Hepatocyte (in vitro differentiated cells): ENCODE data around the gene KDM4B. TPM values are rescaled to one million over a fixed set of nuclear protein-coding genes. Genes with fewer than 3 reads are reported as not detected.

Experiments
- DNase-seq: peaks from one replicate; pipeline ENCODE4 v3.0.0-alpha.2; 2016; ENCODE audit warnings: low spot score
- H2AFZ ChIP-seq: fragments of 200-600 bp; sonication (generic); 2 replicates; pipeline ENCODE4 v1.6.0; 2016; ENCODE audit warnings: antibody characterized with exemption, mild to moderate bottlenecking
- H3K27ac ChIP-seq: fragments of 200-600 bp; sonication (generic); 2 replicates; pipeline ENCODE4 v1.5.1; 2016; ENCODE audit warnings: mild to moderate bottlenecking
- H3K27me3 ChIP-seq: fragments of 200-600 bp; sonication (generic); 2 replicates; pipeline ENCODE4 v1.6.1; 2016
- H3K36me3 ChIP-seq: fragments of 200-600 bp; sonication (generic); replicated peaks from 2 replicates; pipeline ENCODE4 v1.5.1; 2016; ENCODE audit warnings: low read depth; ENCODE audit not compliant: insufficient read depth
- H3K4me1 ChIP-seq: fragments of 200-600 bp; sonication (generic); 2 replicates; pipeline ENCODE4 v1.5.1; 2016; ENCODE audit warnings: mild to moderate bottlenecking, moderate library complexity; ENCODE audit not compliant: insufficient read depth
- H3K4me2 ChIP-seq: fragments of 200-600 bp; sonication (generic); 2 replicates; pipeline ENCODE4 v1.6.0; 2016
- H3K4me3 ChIP-seq: fragments of 200-600 bp; sonication (generic); 2 replicates; pipeline ENCODE4 v1.5.1; 2016; ENCODE audit warnings: mild to moderate bottlenecking
- H3K79me2 ChIP-seq: fragments of 200-600 bp; sonication (generic); 2 replicates; pipeline ENCODE4 v1.6.0; 2017; ENCODE audit warnings: mild to moderate bottlenecking
- H3K9me2 ChIP-seq: fragments of 200-600 bp; sonication (generic); replicated peaks from 2 replicates; pipeline ENCODE4 v1.6.0; 2017; ENCODE audit warnings: mild to moderate bottlenecking; ENCODE audit not compliant: insufficient read depth
- H3K9me3 ChIP-seq: fragments of 200-600 bp; sonication (generic); 2 replicates; pipeline ENCODE4 v1.5.1; 2016; ENCODE audit warnings: low read depth, mild to moderate bottlenecking
- H4K20me1 ChIP-seq: fragments of 200-600 bp; sonication (generic); 2 replicates; pipeline ENCODE4 v1.6.0; 2016; ENCODE audit warnings: mild to moderate bottlenecking; ENCODE audit not compliant: insufficient read depth, poor library complexity, severe bottlenecking
- EZH2 ChIP-seq: fragments of 200-600 bp; sonication (generic); IDR thresholded peaks from 2 replicates; pipeline ENCODE4 v1.6.1; 2016; ENCODE audit warnings: antibody characterized with exemption, mild to moderate bottlenecking, borderline replicate concordance
- EZH2phosphoT487 ChIP-seq: fragments of 200-600 bp; sonication (generic); IDR thresholded peaks from one replicate; pipeline ENCODE4 v1.6.1; 2018; ENCODE audit warnings: antibody characterized with exemption, mild to moderate bottlenecking, low read depth, moderate library complexity; ENCODE audit not compliant: unreplicated experiment, severe bottlenecking
- WGBS: methylation state at CpG from one replicate; pipeline ENCODE4 v1.1.6; 2016; ENCODE audit warnings: low lambda C conversion rate; ENCODE audit errors: missing lambda C conversion rate; 5-methylcytosine and 5-hydroxymethylcytosine counted together
- polyA plus RNA-seq: library from polyadenylated mRNA; unstranded; fragments of >200 nt; fragmentation: Nextera tagmentation; extraction: Ambion mirVana; gene quantifications from 2 replicates; pipeline ENCODE4 v1.2.1, GENCODE V29; 2016
- total RNA-seq: library from RNA; depleted of rRNA; stranded (reverse); fragments of >200 nt; gene quantifications from 2 replicates; pipeline ENCODE4 v1.2.3, GENCODE V29; 2014
- TF ChIP-seq, protein P1 (sequence below): fragments of 200-600 bp; sonication (generic); IDR thresholded peaks from 2 replicates; pipeline ENCODE4 v1.5.1; 2016; ENCODE audit warnings: antibody characterized with exemption, mild to moderate bottlenecking; ENCODE audit not compliant: poor library complexity

The KDM4B gene
- total and polyA plus RNA-seq, 2 experiments from 2014 or later: 22.2 to 29.6 TPM

DNA sequence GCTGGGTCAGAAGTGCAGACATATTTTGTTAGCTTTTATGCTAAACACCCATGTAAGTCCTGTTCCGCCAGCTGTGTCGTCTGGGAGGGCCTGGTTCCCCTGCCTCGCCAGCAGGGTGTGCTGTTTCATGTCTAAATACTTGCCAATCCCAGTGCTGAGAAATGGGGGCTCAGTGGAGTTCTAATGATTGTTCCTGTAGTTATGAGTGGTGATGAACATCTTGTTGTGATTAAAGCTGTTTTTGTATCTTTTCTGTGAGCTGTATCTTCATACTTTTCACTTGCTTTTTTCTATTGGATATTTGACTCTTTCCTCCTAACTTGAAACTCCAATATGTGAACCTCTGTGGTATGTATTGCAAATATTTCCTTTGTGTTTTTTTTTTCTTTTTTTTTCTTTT, 32.7 kb downstream of the KDM4B start:
- H3K27me3 ChIP-seq: no peaks in the 10 kb centered on the region
- H3K27ac ChIP-seq: peak overlapping the region; percentile 7
- H3K79me2 ChIP-seq: peaks cover 93% of the 10 kb centered on the region
- H3K4me3 ChIP-seq: no peak overlapping the region
- H2AFZ ChIP-seq: no peak overlapping the region
- peak; percentile 50 for DNase-seq
- H4K20me1 ChIP-seq: peaks cover 61% of the 10 kb centered on the region
- WGBS: 66% methylated on average over 3 of the region's 3 CpGs
- H3K4me1 ChIP-seq: no peaks in the 10 kb centered on the region
- no peaks in the 10 kb centered on the region for H3K36me3 ChIP-seq
- peak overlapping the region; percentile 61 for H3K4me2 ChIP-seq
- H3K9me2 ChIP-seq: no peaks in the 10 kb centered on the region
- no peak for TF ChIP-seq EZH2phosphoT487
- TF ChIP-seq, protein P1, sequence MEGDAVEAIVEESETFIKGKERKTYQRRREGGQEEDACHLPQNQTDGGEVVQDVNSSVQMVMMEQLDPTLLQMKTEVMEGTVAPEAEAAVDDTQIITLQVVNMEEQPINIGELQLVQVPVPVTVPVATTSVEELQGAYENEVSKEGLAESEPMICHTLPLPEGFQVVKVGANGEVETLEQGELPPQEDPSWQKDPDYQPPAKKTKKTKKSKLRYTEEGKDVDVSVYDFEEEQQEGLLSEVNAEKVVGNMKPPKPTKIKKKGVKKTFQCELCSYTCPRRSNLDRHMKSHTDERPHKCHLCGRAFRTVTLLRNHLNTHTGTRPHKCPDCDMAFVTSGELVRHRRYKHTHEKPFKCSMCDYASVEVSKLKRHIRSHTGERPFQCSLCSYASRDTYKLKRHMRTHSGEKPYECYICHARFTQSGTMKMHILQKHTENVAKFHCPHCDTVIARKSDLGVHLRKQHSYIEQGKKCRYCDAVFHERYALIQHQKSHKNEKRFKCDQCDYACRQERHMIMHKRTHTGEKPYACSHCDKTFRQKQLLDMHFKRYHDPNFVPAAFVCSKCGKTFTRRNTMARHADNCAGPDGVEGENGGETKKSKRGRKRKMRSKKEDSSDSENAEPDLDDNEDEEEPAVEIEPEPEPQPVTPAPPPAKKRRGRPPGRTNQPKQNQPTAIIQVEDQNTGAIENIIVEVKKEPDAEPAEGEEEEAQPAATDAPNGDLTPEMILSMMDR: peak; percentile 49
- H3K9me3 ChIP-seq: no peaks in the 10 kb centered on the region

DNA sequence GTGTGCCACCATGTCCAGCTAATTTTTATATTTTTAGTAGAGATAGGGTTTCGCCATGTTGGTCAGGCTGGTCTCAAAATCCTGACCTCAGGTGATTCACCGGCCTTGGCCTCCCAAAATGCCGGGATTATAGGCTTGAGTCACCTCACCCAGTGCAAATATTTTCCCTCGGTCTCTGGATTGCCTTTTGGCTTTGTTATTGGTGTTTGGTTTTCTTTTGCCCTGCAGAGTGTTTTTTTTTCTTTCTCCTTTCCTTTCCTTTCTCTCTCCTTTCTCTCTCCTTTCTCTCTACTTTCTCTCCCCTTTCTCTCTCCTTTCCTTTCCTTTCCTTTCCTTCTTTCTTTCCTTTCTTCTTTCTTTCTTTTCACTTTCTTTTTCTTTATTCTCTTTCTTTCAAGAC, 33.2 kb downstream of the KDM4B start:
- no peaks in the 10 kb centered on the region for H3K36me3 ChIP-seq
- H3K9me2 ChIP-seq: no peaks in the 10 kb centered on the region
- peaks cover 61% of the 10 kb centered on the region for H4K20me1 ChIP-seq
- DNase-seq: no peak
- peak overlapping the region; percentile 61 for H3K4me2 ChIP-seq
- TF ChIP-seq EZH2phosphoT487 (no peak), EZH2 (no peak)
- TF ChIP-seq, protein P1: no peak
- no peaks in the 10 kb centered on the region for H3K9me3 ChIP-seq
- H3K27me3 ChIP-seq: no peaks in the 10 kb centered on the region
- H3K79me2 ChIP-seq: peaks cover 93% of the 10 kb centered on the region
- H2AFZ ChIP-seq: no peak overlapping the region
- no peak overlapping the region for H3K4me3 ChIP-seq
- peak overlapping the region; percentile 7 for H3K27ac ChIP-seq
- 44% methylated on average over 4 of the region's 4 CpGs for WGBS
- H3K4me1 ChIP-seq: no peaks in the 10 kb centered on the region

DNA sequence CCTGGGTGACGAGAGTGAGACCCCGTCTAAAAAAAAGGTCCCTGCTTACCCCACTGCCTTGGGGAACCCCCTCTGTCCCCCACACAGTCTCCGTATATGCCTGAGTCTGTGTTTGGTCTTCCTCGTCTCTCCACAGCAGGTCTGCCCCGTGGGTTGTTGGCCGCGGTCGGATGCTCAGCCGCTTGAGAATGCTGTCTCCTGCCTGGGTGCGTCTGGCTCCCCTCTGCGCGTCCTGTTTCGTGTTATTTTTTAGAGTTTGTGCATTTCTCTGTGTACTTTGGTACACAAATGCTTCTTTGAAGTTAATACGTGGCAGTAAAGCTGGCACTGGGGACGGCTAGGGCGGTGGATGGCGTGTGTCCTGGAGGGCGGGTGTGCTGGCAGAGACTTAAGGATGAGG, 34.9 kb downstream of the KDM4B start:
- no peaks in the 10 kb centered on the region for H3K36me3 ChIP-seq
- TF ChIP-seq, protein P1: no peak
- TF ChIP-seq EZH2 (no peak), EZH2phosphoT487 (no peak)
- H3K4me3 ChIP-seq: no peak overlapping the region
- no peaks in the 10 kb centered on the region for H3K4me1 ChIP-seq
- peaks cover 60% of the 10 kb centered on the region for H4K20me1 ChIP-seq
- no peak overlapping the region for H3K4me2 ChIP-seq
- no peaks in the 10 kb centered on the region for H3K9me2 ChIP-seq
- peaks cover 92% of the 10 kb centered on the region for H3K79me2 ChIP-seq
- no peaks in the 10 kb centered on the region for H3K27me3 ChIP-seq
- H3K9me3 ChIP-seq: no peaks in the 10 kb centered on the region
- H3K27ac ChIP-seq: no peak overlapping the region
- H2AFZ ChIP-seq: no peak overlapping the region
- 92% methylated on average over 17 of the region's 18 CpGs for whole genome bisulfite sequencing
- no peak for DNase-seq

DNA sequence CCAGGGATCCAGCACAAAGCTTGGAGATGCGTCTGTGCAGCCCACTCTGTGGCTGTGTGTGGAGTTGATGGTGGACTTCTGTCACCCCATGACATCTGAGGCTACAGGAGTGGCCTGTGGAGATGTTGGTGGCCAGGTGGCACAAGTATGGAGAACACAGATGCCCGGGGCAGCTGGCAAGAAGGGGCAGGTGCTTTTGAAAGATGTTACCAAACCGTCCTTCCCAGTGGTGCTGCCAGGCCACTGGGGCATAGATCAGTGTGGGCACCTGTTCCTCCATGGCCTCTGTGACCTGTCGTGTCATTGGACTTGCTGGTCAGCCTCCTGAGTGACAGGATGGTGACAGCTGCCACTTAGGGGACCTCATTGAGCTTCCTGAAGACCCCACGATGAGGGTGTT, 36.2 kb downstream of the KDM4B start:
- WGBS: 94% methylated on average over 5 of the region's 5 CpGs

More for the DNA sequence above, 36.2 kb downstream of the KDM4B start:
- no peak for TF ChIP-seq EZH2
- TF ChIP-seq EZH2phosphoT487: no peak
- TF ChIP-seq, protein P1: no peak
- Histone ChIP-seq H3K27me3 (no peaks in the 10 kb centered on the region), H4K20me1 (peaks cover 71% of the 10 kb centered on the region), H3K4me1 (no peaks in the 10 kb centered on the region), H3K9me3 (no peaks in the 10 kb centered on the region), H3K4me2 (no peak overlapping the region), H3K4me3 (no peak overlapping the region), H3K27ac (no peak overlapping the region), H3K9me2 (no peaks in the 10 kb centered on the region), H2AFZ (no peak overlapping the region), H3K79me2 (peaks cover 98% of the 10 kb centered on the region), H3K36me3 (no peaks in the 10 kb centered on the region)
- no peak for DNase-seq
